Sigmoid colon (tissue), 4 donors: ENCODE data around the gene INPP5D.

ENCODE experiments used
- CTCF ChIP-seq, 4 experiments: fragments of 450-650 bp in 3 of 4; fragments of 200-600 bp in 1 of 4; IDR thresholded peaks; one replicate each; pipeline ENCODE4 v1.5.1; 2016 to 2019; ENCODE audit warnings: antibody characterized with exemption in 4 of 4, mild to moderate bottlenecking in 3 of 4, moderate library complexity in 2 of 4
- EP300 ChIP-seq, 4 donors: sonication (generic); formaldehyde crosslinking; IDR thresholded peaks; one replicate each; pipeline ENCODE4 v1.6.1; 2017; ENCODE audit warnings: antibody characterized with exemption in 4 of 4
- POLR2A ChIP-seq, 2 donors: fragments of 450-650 bp; IDR thresholded peaks; one replicate each; pipeline ENCODE4 v1.6.1; 2016; ENCODE audit warnings: antibody characterized with exemption in 2 of 2, mild to moderate bottlenecking in 2 of 2, moderate library complexity in 2 of 2
- POLR2AphosphoS5 ChIP-seq, 4 donors: sonication (generic); formaldehyde crosslinking; IDR thresholded peaks; one replicate each; pipeline ENCODE4 v1.6.1; 2017; ENCODE audit warnings: antibody characterized with exemption in 4 of 4

GRCh38 chr2:233243348-233243747 lies 183.2 kb downstream of the INPP5D start:
- TF ChIP-seq CTCF (IDR thresholded peaks at IDR 0.05) (no peak), POLR2A (IDR thresholded peaks at IDR 0.05) (no peak), POLR2AphosphoS5 (IDR thresholded peaks at IDR 0.05) (no peak), EP300 (IDR thresholded peaks at IDR 0.05) (no peak)
